Activated CD4-positive, alpha-beta T cell treated with anti-CD3 and anti-CD28 coated beads, Interleukin-2, amount 10 ng/mL, durations not matched to agents 24 days and 14 days (primary cell): ENCODE measurements around the gene ADAM30. TPM values are rescaled to one million over a fixed set of nuclear protein-coding genes. Genes with fewer than 3 reads are reported as not detected.
"Not testable (repeated sequence)": the region's sequence is repeated elsewhere in the genome, so short reads cannot be mapped to it uniquely, and the experiment has no call there.

ENCODE experiments used
- DNase-seq: peaks from one replicate; pipeline ENCODE4 v3.0.0; 2022
- H3K27ac Mint-ChIP-seq: one replicate; pipeline ENCODE4 v1.8.0; 2022; ENCODE audit warnings: mild to moderate bottlenecking, mixed read lengths
- H3K27me3 Mint-ChIP-seq: one replicate; pipeline ENCODE4 v1.8.0; 2022; ENCODE audit warnings: mixed read lengths
- H3K36me3 Mint-ChIP-seq: one replicate; pipeline ENCODE4 v1.8.0; 2022; ENCODE audit warnings: low read depth, mild to moderate bottlenecking, mixed read lengths
- H3K4me1 Mint-ChIP-seq: one replicate; pipeline ENCODE4 v1.8.0; 2021; ENCODE audit warnings: mixed read lengths
- H3K4me3 Mint-ChIP-seq: one replicate; pipeline ENCODE4 v1.8.0; 2022; ENCODE audit warnings: mild to moderate bottlenecking, moderate library complexity, mixed read lengths
- H3K9me3 Mint-ChIP-seq: one replicate; pipeline ENCODE4 v1.8.0; 2021; ENCODE audit warnings: mixed read lengths
- intact Hi-C: fragments of 100-400 bp; cut with micrococcal nuclease; formaldehyde crosslinking; loops from one replicate; pipeline ENCODE4 v1.15.1; 2023
- total RNA-seq: library from RNA; stranded (reverse); gene quantifications from 2 replicates; pipeline ENCODE4 v1.2.3, GENCODE V29; 2022

The ADAM30 gene
- total RNA-seq, 1 donor from 2014 or later = not detected

- Mint-ChIP-seq H3K4me1 (no peaks in the 10 kb centered on the region), H3K27me3 (peaks cover 31% of the 10 kb centered on the region), H3K9me3 (no peaks in the 10 kb centered on the region), H3K4me3 (no peak overlapping the region), H3K36me3 (no peaks in the 10 kb centered on the region), H3K27ac (no peak overlapping the region)
- peak; percentile 18 for DNase-seq
- intact Hi-C loops = loop anchor here (10.0 kb wide), 2 partner anchors 73 to 133 kb away; no protein-coding TSS in a partner anchor
These were observed 18.1 kb downstream of the ADAM30 start for GRCh38 chr1:119878171-119878570.

GRCh38 chr1:119874186-119874585, 22.1 kb downstream of the ADAM30 start:
- no peaks in the 10 kb centered on the region for H3K9me3 Mint-ChIP-seq
- intact Hi-C loops = loop anchor here (10.0 kb wide), 2 partner anchors 69 to 129 kb away; no protein-coding TSS in a partner anchor
- no peaks in the 10 kb centered on the region for H3K36me3 Mint-ChIP-seq

GRCh38 chr1:119873135-119874015, 22.9 kb downstream of the ADAM30 start:
- no peaks in the 10 kb centered on the region for H3K9me3 Mint-ChIP-seq

More at GRCh38 chr1:119874186-119874585, 22.1 kb downstream of the ADAM30 start:
- peaks cover 4% of the 10 kb centered on the region for H3K4me1 Mint-ChIP-seq
- DNase-seq = peak; percentile 45
- no peak overlapping the region for H3K27ac Mint-ChIP-seq
- peaks cover 35% of the 10 kb centered on the region for H3K27me3 Mint-ChIP-seq
- H3K4me3 Mint-ChIP-seq = no peak overlapping the region

GRCh38 chr1:119871881-119872280, 24.4 kb downstream of the ADAM30 start:
- H3K27ac Mint-ChIP-seq = no peak overlapping the region
- intact Hi-C loops = loop anchor here (10.0 kb wide), 2 partner anchors 67 to 127 kb away; no protein-coding TSS in a partner anchor
- H3K4me1 Mint-ChIP-seq = peaks cover 11% of the 10 kb centered on the region
- H3K4me3 Mint-ChIP-seq = no peak overlapping the region
- DNase-seq = peak; percentile 38
- H3K9me3 Mint-ChIP-seq = no peaks in the 10 kb centered on the region
- H3K27me3 Mint-ChIP-seq = peaks cover 29% of the 10 kb centered on the region
- H3K36me3 Mint-ChIP-seq = no peaks in the 10 kb centered on the region

More at GRCh38 chr1:119873135-119874015, 22.9 kb downstream of the ADAM30 start:
- no peak overlapping the region for H3K4me3 Mint-ChIP-seq
- no peaks in the 10 kb centered on the region for H3K36me3 Mint-ChIP-seq
- peaks cover 4% of the 10 kb centered on the region for H3K4me1 Mint-ChIP-seq
- intact Hi-C loops = loop anchor here (10.0 kb wide), 2 partner anchors 69 to 129 kb away; no protein-coding TSS in a partner anchor
- H3K27me3 Mint-ChIP-seq = peaks cover 31% of the 10 kb centered on the region
- peak; percentile 50 for DNase-seq
- H3K27ac Mint-ChIP-seq = no peak overlapping the region

- no peaks in the 10 kb centered on the region for H3K9me3 Mint-ChIP-seq
- peak overlapping the region; percentile 36 for H3K4me3 Mint-ChIP-seq
- peaks cover 11% of the 10 kb centered on the region for H3K4me1 Mint-ChIP-seq
- peak; percentile 93 for DNase-seq
- intact Hi-C loops = loop anchor here (10.0 kb wide), 2 partner anchors 66 to 126 kb away; no protein-coding TSS in a partner anchor
- H3K27ac Mint-ChIP-seq = no peak overlapping the region
- H3K27me3 Mint-ChIP-seq = peaks cover 34% of the 10 kb centered on the region
- H3K36me3 Mint-ChIP-seq = no peaks in the 10 kb centered on the region
These were observed 25.3 kb downstream of the ADAM30 start for GRCh38 chr1:119870917-119871596.

GRCh38 chr1:119869995-119870394, 26.3 kb downstream of the ADAM30 start:
- H3K4me1 Mint-ChIP-seq = peaks cover 11% of the 10 kb centered on the region
- no peaks in the 10 kb centered on the region for H3K9me3 Mint-ChIP-seq
- H3K36me3 Mint-ChIP-seq = no peaks in the 10 kb centered on the region
- intact Hi-C loops = loop anchor here (10.0 kb wide), 2 partner anchors 65 to 125 kb away; no protein-coding TSS in a partner anchor
- peak; percentile 37 for DNase-seq
- no peak overlapping the region for H3K4me3 Mint-ChIP-seq
- no peak overlapping the region for H3K27ac Mint-ChIP-seq
- peaks cover 38% of the 10 kb centered on the region for H3K27me3 Mint-ChIP-seq

GRCh38 chr1:119868176-119868575, 28.1 kb downstream of the ADAM30 start:
- H3K4me3 Mint-ChIP-seq = no peak overlapping the region
- DNase-seq = peak; percentile 24
- no peak overlapping the region for H3K27ac Mint-ChIP-seq
- intact Hi-C loops = no loop called here
- no peaks in the 10 kb centered on the region for H3K9me3 Mint-ChIP-seq
- H3K27me3 Mint-ChIP-seq = peaks cover 33% of the 10 kb centered on the region
- H3K4me1 Mint-ChIP-seq = peaks cover 11% of the 10 kb centered on the region
- no peaks in the 10 kb centered on the region for H3K36me3 Mint-ChIP-seq

GRCh38 chr1:119866451-119866850, 29.9 kb downstream of the ADAM30 start:
- Mint-ChIP-seq H3K4me3 (no peak overlapping the region), H3K36me3 (no peaks in the 10 kb centered on the region), H3K27me3 (peaks cover 32% of the 10 kb centered on the region), H3K27ac (no peak overlapping the region), H3K4me1 (peaks cover 11% of the 10 kb centered on the region), H3K9me3 (no peaks in the 10 kb centered on the region)
- no peak for DNase-seq
- intact Hi-C loops = no loop called here

GRCh38 chr1:119865627-119866026, 30.7 kb downstream of the ADAM30 start:
- intact Hi-C loops = no loop called here
- peaks cover 7% of the 10 kb centered on the region for H3K4me1 Mint-ChIP-seq
- peak; percentile 38 for DNase-seq
- H3K9me3 Mint-ChIP-seq = no peaks in the 10 kb centered on the region
- H3K27me3 Mint-ChIP-seq = peaks cover 26% of the 10 kb centered on the region
- H3K36me3 Mint-ChIP-seq = no peaks in the 10 kb centered on the region
- no peak overlapping the region for H3K27ac Mint-ChIP-seq
- no peak overlapping the region for H3K4me3 Mint-ChIP-seq

GRCh38 chr1:119862276-119862675, 34.0 kb downstream of the ADAM30 start:
- H3K4me1 Mint-ChIP-seq = peaks cover 21% of the 10 kb centered on the region
- DNase-seq = no peak
- no peaks in the 10 kb centered on the region for H3K9me3 Mint-ChIP-seq
- peaks cover 25% of the 10 kb centered on the region for H3K27me3 Mint-ChIP-seq
- intact Hi-C loops = no loop called here
- no peak overlapping the region for H3K4me3 Mint-ChIP-seq
- H3K36me3 Mint-ChIP-seq = no peaks in the 10 kb centered on the region
- no peak overlapping the region for H3K27ac Mint-ChIP-seq

GRCh38 chr1:119861547-119861946, 34.8 kb downstream of the ADAM30 start:
- Mint-ChIP-seq H3K27me3 (peaks cover 21% of the 10 kb centered on the region), H3K4me1 (peaks cover 20% of the 10 kb centered on the region), H3K36me3 (no peaks in the 10 kb centered on the region), H3K9me3 (no peaks in the 10 kb centered on the region), H3K4me3 (no peak overlapping the region), H3K27ac (no peak overlapping the region)
- intact Hi-C loops = no loop called here
- no peak for DNase-seq

GRCh38 chr1:119859647-119860046, 36.7 kb downstream of the ADAM30 start:
- H3K4me3 Mint-ChIP-seq = no peak overlapping the region
- H3K27ac Mint-ChIP-seq = peak overlapping the region; percentile 18
- peak; percentile 74 for DNase-seq
- peaks cover 20% of the 10 kb centered on the region for H3K4me1 Mint-ChIP-seq
- peaks cover 14% of the 10 kb centered on the region for H3K27me3 Mint-ChIP-seq
- no peaks in the 10 kb centered on the region for H3K9me3 Mint-ChIP-seq
- intact Hi-C loops = no loop called here
- no peaks in the 10 kb centered on the region for H3K36me3 Mint-ChIP-seq

- H3K4me3 Mint-ChIP-seq, H3K27ac Mint-ChIP-seq, H3K27me3 Mint-ChIP-seq, intact Hi-C loops, DNase-seq, H3K36me3 Mint-ChIP-seq, H3K9me3 Mint-ChIP-seq: not testable (repeated sequence)
- peaks cover 20% of the 10 kb centered on the region for H3K4me1 Mint-ChIP-seq
These were observed 37.6 kb downstream of the ADAM30 start for GRCh38 chr1:119858556-119859214.
